Esophagus squamous epithelium (tissue), 4 donors: Measurements from ENCODE around the gene TTC21B.

Experiments used
- CTCF ChIP-seq, 6 experiments: fragments of 450-650 bp in 4 of 6; fragments of 200-600 bp in 2 of 6; sonication (generic) in 2 of 6; IDR thresholded peaks; one replicate each; pipeline ENCODE4 v1.5.1; 2016 to 2019; ENCODE audit warnings: antibody characterized with exemption in 6 of 6, mild to moderate bottlenecking in 4 of 6, moderate library complexity in 4 of 6
- POLR2A ChIP-seq, 4 donors: fragments of 450-650 bp; IDR thresholded peaks; one replicate each; pipeline ENCODE4 v1.6.1; 2017; ENCODE audit warnings: antibody characterized with exemption in 4 of 4, mild to moderate bottlenecking in 4 of 4, moderate library complexity in 3 of 4

- TF ChIP-seq POLR2A (IDR thresholded peaks at IDR 0.05) (no peak), CTCF (IDR thresholded peaks at IDR 0.05) (no peak)
These were observed 62.2 kb downstream of the TTC21B start for GRCh38 chr2:165891345-165891744.
